HG02798 (cell line): Measurements from ENCODE around the gene RTN4.
"Not testable (repeated sequence)": the region's sequence is repeated elsewhere in the genome, so short reads cannot be mapped to it uniquely, and the experiment has no call there.

Source experiments
- ATAC-seq: cut with Tn5 transposase; IDR thresholded peaks from one replicate; pipeline ENCODE4 v1.9.1; 2021; ENCODE audit warnings: mild to moderate bottlenecking; ENCODE audit not compliant: unreplicated experiment, poor library complexity

RTN4 gene

GRCh38 chr2:55012672-55013484 is 37.4 kb downstream of the RTN4 start:
- no peak for ATAC-seq

GRCh38 chr2:55011831-55012671 is 38.2 kb downstream of the RTN4 start:
- ATAC-seq: no peak

- ATAC-seq: no peak
These were observed 39.3 kb downstream of the RTN4 start for GRCh38 chr2:55010915-55011314.

GRCh38 chr2:55010149-55010591 is 40.1 kb downstream of the RTN4 start:
- ATAC-seq: peak; percentile 95

GRCh38 chr2:55009277-55010060 is 40.8 kb downstream of the RTN4 start:
- peak; percentile 18 for ATAC-seq

- no peak for ATAC-seq
These were observed 43.9 kb downstream of the RTN4 start for GRCh38 chr2:55006306-55006705.

GRCh38 chr2:55003706-55004639 is 46.3 kb downstream of the RTN4 start:
- ATAC-seq: no peak

- no peak for ATAC-seq
These were observed 48.5 kb downstream of the RTN4 start for GRCh38 chr2:55001716-55002115.

GRCh38 chr2:55000341-55000740 is 49.9 kb downstream of the RTN4 start:
- no peak for ATAC-seq

- ATAC-seq: no peak
These were observed 51.1 kb downstream of the RTN4 start for GRCh38 chr2:54999182-54999581.

- ATAC-seq: no peak
These were observed 52.4 kb downstream of the RTN4 start for GRCh38 chr2:54997826-54998225.

GRCh38 chr2:54995553-54995952 is 54.7 kb downstream of the RTN4 start:
- no peak for ATAC-seq

GRCh38 chr2:54990694-54991093 is 59.6 kb downstream of the RTN4 start:
- ATAC-seq: not testable (repeated sequence)

GRCh38 chr2:54988612-54989011 is 61.6 kb downstream of the RTN4 start:
- ATAC-seq: no peak

GRCh38 chr2:54986264-54986663 is 64.0 kb downstream of the RTN4 start:
- ATAC-seq: no peak

GRCh38 chr2:54984476-54984875 is 65.8 kb downstream of the RTN4 start:
- ATAC-seq: no peak

- no peak for ATAC-seq
These were observed 66.7 kb downstream of the RTN4 start for GRCh38 chr2:54983345-54984220.

- no peak for ATAC-seq
These were observed 68.9 kb downstream of the RTN4 start for GRCh38 chr2:54981385-54981784.
